Stimulated activated CD8-positive, alpha-beta memory T cell treated with anti-CD3 and anti-CD28 coated beads, Interleukin-7, amount 100 ng/mL, for 24 hours (primary cell): Measurements from ENCODE around the gene ITGA6.
A peak's percentile ranks its signal among the peaks of the same experiment; 100 is the strongest.

Experiments
- DNase-seq: peaks from one replicate; pipeline ENCODE4 v3.0.0-alpha.2; 2020; ENCODE audit warnings: low read depth

Gene ITGA6

GRCh38 chr2:172442072-172442895 is 14.9 kb downstream of the ITGA6 start:
- DNase-seq, result no peak

- no peak for DNase-seq
Measured at GRCh38 chr2:172445851-172446250, 18.5 kb downstream of the ITGA6 start.

- DNase-seq, result no peak
Measured at GRCh38 chr2:172446474-172447063, 19.2 kb downstream of the ITGA6 start.

- no peak for DNase-seq
Measured at GRCh38 chr2:172447811-172448493, 20.6 kb downstream of the ITGA6 start.

- no peak for DNase-seq
Measured at GRCh38 chr2:172448544-172449267, 21.3 kb downstream of the ITGA6 start.

- DNase-seq, result no peak
Measured at GRCh38 chr2:172449911-172450550, 22.6 kb downstream of the ITGA6 start.

GRCh38 chr2:172451923-172452322 is 24.5 kb downstream of the ITGA6 start:
- DNase-seq, result no peak

- DNase-seq, result no peak
Measured at GRCh38 chr2:172452845-172453244, 25.5 kb downstream of the ITGA6 start.

- no peak for DNase-seq
Measured at GRCh38 chr2:172454404-172455120, 27.2 kb downstream of the ITGA6 start.

GRCh38 chr2:172455121-172455515 is 27.7 kb downstream of the ITGA6 start:
- no peak for DNase-seq

GRCh38 chr2:172456002-172456401 is 28.6 kb downstream of the ITGA6 start:
- DNase-seq, result no peak

GRCh38 chr2:172457536-172457935 is 30.1 kb downstream of the ITGA6 start:
- DNase-seq, result no peak

GRCh38 chr2:172458561-172459124 is 31.3 kb downstream of the ITGA6 start:
- DNase-seq, result no peak

GRCh38 chr2:172460780-172461201 is 33.4 kb downstream of the ITGA6 start:
- no peak for DNase-seq

GRCh38 chr2:172461591-172462372 is 34.4 kb downstream of the ITGA6 start:
- DNase-seq, result peak; percentile 46

- DNase-seq, result no peak
Measured at GRCh38 chr2:172462373-172462848, 35.0 kb downstream of the ITGA6 start.

- no peak for DNase-seq
Measured at GRCh38 chr2:172462849-172463381, 35.5 kb downstream of the ITGA6 start.

- no peak for DNase-seq
Measured at GRCh38 chr2:172464400-172465129, 37.2 kb downstream of the ITGA6 start.
